Pancreas (tissue), 10 donors: ENCODE results near the gene AGPS. TPM values are rescaled to one million over a fixed set of nuclear protein-coding genes. Genes with fewer than 3 reads are reported as not detected.

Experiments
- ATAC-seq, 4 donors: fragments of 200-7000 bp; cut with Tn5 transposase; one replicate each; pipeline versions ENCODE4 v1.8.0 to v1.9.1; 2020; ENCODE audit warnings: mild to moderate bottlenecking in 4 of 4, moderate library complexity in 4 of 4
- DNase-seq, 6 donors: peaks; one replicate each; pipeline ENCODE4 v3.0.0-alpha.2; 2020
- FAIRE-seq: peaks from 2 replicates; lab custom pipeline; 2012; peaks lifted over from hg19 to GRCh38; lab: Jason Lieb, UNC
- H3K27ac ChIP-seq, 4 donors: fragments of 200-600 bp; sonication (generic); 1 replicate in 3 of 4; 2 replicates in 1 of 4; pipeline versions ENCODE4 v1.5.0 to v1.8.0; 2020
- H3K27me3 ChIP-seq, 4 donors: fragments of 200-600 bp; one replicate each; pipeline ENCODE4 v1.8.0; 2021
- H3K36me3 ChIP-seq, 3 donors: fragments of 200-600 bp; sonication (generic) in 1 of 3; one replicate each; pipeline versions ENCODE4 v1.5.0 to v1.8.0; 2020 to 2021
- H3K4me1 ChIP-seq, 3 donors: fragments of 200-600 bp; one replicate each; pipeline ENCODE4 v1.8.0; 2021
- H3K4me3 ChIP-seq, 4 donors: fragments of 200-600 bp; sonication (generic) in 2 of 4; one replicate each; pipeline versions ENCODE4 v1.5.0 to v1.8.0; 2020 to 2021
- H3K9me3 ChIP-seq, 4 donors: fragments of 200-600 bp; one replicate each; pipeline ENCODE4 v1.8.0; 2021
- WGBS, 2 donors: extraction: QIAGEN DNeasy Blood & Tissue Kit; methylation state at CpG; one replicate each; pipeline ENCODE4 v1.1.7; 2013; 5-methylcytosine and 5-hydroxymethylcytosine counted together
- intact Hi-C, 3 donors: fragments of 100-400 bp; cut with DNase I; formaldehyde crosslinking; loops; one replicate each; pipeline versions ENCODE4 v1.11.1 to v1.14.2; 2022
- polyA plus RNA-seq, 2 donors: library from polyadenylated mRNA; stranded (reverse); fragments of 200-250 nt; gene quantifications; one replicate each; pipeline ENCODE4 v1.2.3, GENCODE V29; 2013
- total RNA-seq, 6 donors: library from RNA; stranded (reverse); fragmentation: NEBNext Ultra II Directional in 4 of 6; extraction: Animal tissue kit (Norgen Biotek cat#: 25700) in 4 of 6; gene quantifications; one replicate each; pipeline versions ENCODE4 v1.2.1 to v1.2.4, GENCODE V29; 2021 to 2023
- TF ChIP-seq, protein P1 (sequence below), 4 donors: fragments of 200-600 bp; sonication (generic) in 3 of 4; IDR thresholded peaks; one replicate each; pipeline versions ENCODE4 v1.5.0 to v1.8.0; 2021; ENCODE audit warnings: antibody characterized with exemption in 4 of 4
- donor health status: healthy with polysubstance abuse.
- donor health status: DM: no; HTN: no; CAD: no; lungs with moderate emphysema.
- donor health status: DM: no; HTN: no; CAD: no.
- donor health status: control.
- donor health status: control.
- donor health status: Bipolar disorder and iron deficiency.
- donor health status: DM: yes; HTN: yes; CAD: no.
- donor health status: DM: no; HTN: no; CAD: no.
- donor health status: DM: no; HTN: no; CAD: no.
- donor health status: DM: yes; HTN: yes; CAD: no.

The AGPS gene
- total and polyA plus RNA-seq, 8 donors: 3.0 to 47.2 (median 23.2) TPM

DNA sequence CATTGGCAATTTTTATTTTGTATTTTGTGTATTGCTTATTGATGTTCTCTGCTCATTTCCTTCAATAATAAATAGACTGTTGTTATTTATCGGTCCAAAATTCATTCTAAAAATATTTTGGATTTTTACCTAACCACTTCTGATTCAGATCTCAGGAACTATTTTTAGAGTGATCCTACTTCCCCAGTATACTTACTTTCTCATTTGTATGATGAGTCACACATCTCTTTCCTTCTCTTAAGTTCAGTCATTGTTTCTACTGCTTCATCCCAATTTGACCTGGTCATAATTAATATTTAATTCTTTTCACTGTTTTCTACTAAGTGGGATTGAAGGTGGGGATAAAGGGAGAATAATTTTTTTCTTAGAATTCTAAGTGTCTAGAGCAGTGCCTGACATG is 75.1 kb downstream of the AGPS start:
- Histone ChIP-seq H3K9me3 (no peaks in the 10 kb centered on the region), H3K27ac (no peak overlapping the region), H3K27me3 (no peaks in the 10 kb centered on the region), H3K36me3 (peaks cover 0 to 6% (median 0%) of the 10 kb centered on the region in 3 donors), H3K4me1 (no peaks in the 10 kb centered on the region), H3K4me3 (no peak overlapping the region)
- DNase-seq (no peak), FAIRE-seq (no peak), ATAC-seq (no peak)
- intact Hi-C loops: no loop called here
- TF ChIP-seq, protein P1, sequence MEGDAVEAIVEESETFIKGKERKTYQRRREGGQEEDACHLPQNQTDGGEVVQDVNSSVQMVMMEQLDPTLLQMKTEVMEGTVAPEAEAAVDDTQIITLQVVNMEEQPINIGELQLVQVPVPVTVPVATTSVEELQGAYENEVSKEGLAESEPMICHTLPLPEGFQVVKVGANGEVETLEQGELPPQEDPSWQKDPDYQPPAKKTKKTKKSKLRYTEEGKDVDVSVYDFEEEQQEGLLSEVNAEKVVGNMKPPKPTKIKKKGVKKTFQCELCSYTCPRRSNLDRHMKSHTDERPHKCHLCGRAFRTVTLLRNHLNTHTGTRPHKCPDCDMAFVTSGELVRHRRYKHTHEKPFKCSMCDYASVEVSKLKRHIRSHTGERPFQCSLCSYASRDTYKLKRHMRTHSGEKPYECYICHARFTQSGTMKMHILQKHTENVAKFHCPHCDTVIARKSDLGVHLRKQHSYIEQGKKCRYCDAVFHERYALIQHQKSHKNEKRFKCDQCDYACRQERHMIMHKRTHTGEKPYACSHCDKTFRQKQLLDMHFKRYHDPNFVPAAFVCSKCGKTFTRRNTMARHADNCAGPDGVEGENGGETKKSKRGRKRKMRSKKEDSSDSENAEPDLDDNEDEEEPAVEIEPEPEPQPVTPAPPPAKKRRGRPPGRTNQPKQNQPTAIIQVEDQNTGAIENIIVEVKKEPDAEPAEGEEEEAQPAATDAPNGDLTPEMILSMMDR (IDR thresholded peaks at IDR 0.05): no peak
- WGBS, 2 donors: 91 to 94% methylated on average over 1 of the region's 1 CpG

DNA sequence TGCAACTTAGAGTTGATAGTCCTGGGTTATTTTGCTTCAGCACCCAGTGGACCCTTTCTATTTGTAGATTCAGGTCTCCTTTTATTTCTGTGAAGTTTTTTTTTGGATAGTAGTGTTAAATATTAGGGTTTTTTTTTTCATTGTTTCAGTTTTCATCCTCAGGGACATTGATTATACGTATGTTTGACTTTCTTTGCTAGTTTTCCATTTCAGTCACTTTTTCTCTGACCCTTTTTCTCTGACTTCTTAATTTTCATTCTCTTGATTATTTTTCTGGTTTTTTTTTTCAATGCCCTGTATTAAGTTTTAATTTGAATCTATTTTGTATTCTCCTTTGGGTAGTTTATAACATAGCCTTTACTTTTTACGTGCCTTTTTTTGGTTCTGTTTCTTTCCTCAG is 79.4 kb downstream of the AGPS start:
- no peaks in the 10 kb centered on the region for H3K9me3 ChIP-seq
- H3K27me3 ChIP-seq: no peaks in the 10 kb centered on the region
- H3K4me3 ChIP-seq: no peak overlapping the region
- FAIRE-seq (no peak), DNase-seq (no peak), ATAC-seq (no peak)
- TF ChIP-seq, protein P1 (IDR thresholded peaks at IDR 0.05): no peak
- intact Hi-C loops: no loop called here
- WGBS, 2 donors: 98 to 99% methylated on average over 2 of the region's 2 CpGs
- H3K36me3 ChIP-seq: no peaks in the 10 kb centered on the region
- peaks cover 0 to 4% (median 0%) of the 10 kb centered on the region in 3 donors for H3K4me1 ChIP-seq
- H3K27ac ChIP-seq: no peak overlapping the region

DNA sequence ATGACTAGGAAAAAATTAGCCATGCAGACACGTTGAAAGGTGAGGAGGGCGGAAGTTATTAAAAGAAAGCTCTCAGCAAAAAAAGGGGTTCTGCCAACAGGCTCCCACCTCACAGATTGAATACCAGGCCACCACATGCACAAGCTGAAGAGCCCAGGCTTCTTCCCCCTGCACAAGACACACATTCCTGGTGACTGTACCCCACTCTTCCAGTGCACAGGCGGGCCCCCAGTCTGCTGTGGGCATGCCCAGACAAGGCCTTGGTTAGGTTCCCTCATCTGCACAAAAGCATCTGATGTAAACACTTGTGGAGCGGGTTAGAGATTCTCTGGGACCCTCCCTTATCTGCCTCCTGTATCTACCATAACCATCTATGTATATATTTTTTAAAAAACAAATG is 81.7 kb downstream of the AGPS start:
- FAIRE-seq: no peak
- intact Hi-C loops: no loop called here
- Histone ChIP-seq H3K9me3 (no peaks in the 10 kb centered on the region), H3K4me1 (peaks cover 0 to 4% (median 0%) of the 10 kb centered on the region in 3 donors), H3K27me3 (no peaks in the 10 kb centered on the region), H3K27ac (no peak overlapping the region), H3K36me3 (no peaks in the 10 kb centered on the region), H3K4me3 (no peak overlapping the region)
- ATAC-seq: no peak
- DNase-seq: no peak
- WGBS, 2 donors: 95 to 97% methylated on average over 4 of the region's 4 CpGs
- TF ChIP-seq, protein P1 (IDR thresholded peaks at IDR 0.05): no peak

DNA sequence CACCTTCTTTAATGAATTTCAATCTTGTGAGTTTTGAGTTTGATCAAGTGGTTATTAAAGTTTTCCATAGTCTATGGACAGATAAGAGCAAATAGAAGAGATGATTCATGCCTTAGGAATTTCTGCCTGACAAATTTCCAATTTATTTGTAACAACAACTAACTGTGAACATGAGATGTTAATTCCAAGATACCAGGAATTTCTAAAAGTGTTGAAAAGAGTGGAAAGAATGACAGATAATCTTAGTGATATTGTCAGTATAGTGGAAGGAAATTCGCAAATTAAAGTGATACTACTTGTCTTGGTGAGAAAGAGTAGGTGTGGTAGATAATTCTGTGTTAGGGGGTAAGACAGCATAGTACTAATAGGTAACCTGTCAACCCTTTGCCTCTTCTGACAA is 82.4 kb downstream of the AGPS start:
- peak in 1 of 4 donors; percentile 34 for ATAC-seq
- intact Hi-C loops: no loop called here
- WGBS, 2 donors: 71 to 80% methylated on average over 1 of the region's 1 CpG

DNA sequence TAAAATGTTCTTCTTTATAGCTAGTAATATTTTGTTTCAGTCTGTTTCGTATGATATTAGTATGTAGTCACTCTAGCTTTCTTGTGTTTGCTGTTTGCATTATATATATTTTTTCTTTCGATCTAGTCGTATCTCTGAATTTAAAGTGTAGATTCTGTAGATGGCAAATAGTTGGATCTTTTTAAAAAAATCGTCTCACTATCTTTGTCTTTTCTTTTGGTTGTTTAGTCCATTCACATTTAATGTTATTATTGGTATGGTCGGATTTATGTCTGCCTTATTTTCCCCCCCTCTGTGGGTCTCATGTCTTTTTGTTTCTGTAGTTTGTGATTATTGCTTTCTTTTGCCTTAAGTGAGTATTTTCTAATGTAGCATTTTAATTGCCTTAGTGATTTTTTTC is 84.3 kb downstream of the AGPS start:
- H3K4me3 ChIP-seq: no peak overlapping the region
- H3K27ac ChIP-seq: no peak overlapping the region
- ATAC-seq (no peak), DNase-seq (no peak), FAIRE-seq (no peak)
- WGBS, 2 donors: 96 to 98% methylated on average over 5 of the region's 5 CpGs
- no peaks in the 10 kb centered on the region for H3K36me3 ChIP-seq
- intact Hi-C loops: no loop called here
- TF ChIP-seq, protein P1 (IDR thresholded peaks at IDR 0.05): no peak
- no peaks in the 10 kb centered on the region for H3K9me3 ChIP-seq
- H3K27me3 ChIP-seq: no peaks in the 10 kb centered on the region
- peaks cover 0 to 4% (median 0%) of the 10 kb centered on the region in 3 donors for H3K4me1 ChIP-seq

More for the DNA sequence above, 82.4 kb downstream of the AGPS start:
- Histone ChIP-seq H3K4me1 (peaks cover 0 to 4% (median 0%) of the 10 kb centered on the region in 3 donors), H3K27me3 (no peaks in the 10 kb centered on the region), H3K9me3 (no peaks in the 10 kb centered on the region), H3K4me3 (no peak overlapping the region), H3K27ac (no peak overlapping the region), H3K36me3 (no peaks in the 10 kb centered on the region)
- TF ChIP-seq, protein P1 (IDR thresholded peaks at IDR 0.05): no peak
- FAIRE-seq (no peak), DNase-seq (no peak)
